ENCODE data around the gene CLDN16.

GRCh38 chr3:190370369-190370768 is 17.6 kb upstream of the CLDN16 start:
- TF ChIP-seq EGR1 (IDR thresholded peaks at IDR 0.05; ENCODE audit: low read depth) (no peak), CTCF (IDR thresholded peaks at IDR 0.05 in 2 of 3, conservative IDR thresholded peaks at IDR 0.05 in 1 of 3; ENCODE audit: borderline replicate concordance in 1 of 3, insufficient read depth in 1 of 3, low read depth in 2 of 3, low read length in 2 of 3) (no peak), YY1 (IDR thresholded peaks at IDR 0.05; ENCODE audit: extremely low read depth, insufficient replicate concordance, low read depth, low read length) (no peak), SIN3A (IDR thresholded peaks at IDR 0.05; ENCODE audit: low read depth) (no peak), POLR2AphosphoS5 (IDR thresholded peaks at IDR 0.05; ENCODE audit: low read depth, low read length) (no peak), POLR2A (IDR thresholded peaks at IDR 0.05; ENCODE audit: borderline replicate concordance, extremely low read depth, insufficient read depth, insufficient read length) (no peak), JUND (IDR thresholded peaks at IDR 0.05) (no peak), SP1 (IDR thresholded peaks at IDR 0.05; ENCODE audit: low read depth) (no peak), REST (IDR thresholded peaks at IDR 0.05; ENCODE audit: low read depth) (no peak), MAX (IDR thresholded peaks at IDR 0.05) (no peak)

All from HCT116 (cell line).